B cell (primary cell): ENCODE data around the gene RBKS. TPM values are rescaled to one million over a fixed set of nuclear protein-coding genes. Genes with fewer than 3 reads are reported as not detected.

Experiments
- ATAC-seq: fragments of 200-7000 bp; cut with Tn5 transposase; one replicate; pipeline ENCODE4 v1.10.0; 2021; ENCODE audit warnings: low read depth, mild to moderate bottlenecking, moderate number of reproducible peaks, moderate library complexity
- CTCF ChIA-PET: fragments of 350-600 bp; sonication (Branson Sonifier 250); formaldehyde crosslinking; loops from one replicate; lab custom pipeline; 2021; ENCODE audit warnings: antibody characterized with exemption, inconsistent platforms; lab: Charles Lee
- POLR2A ChIA-PET: fragments of 350-600 bp; sonication (Branson Sonifier 250); formaldehyde crosslinking; loops from one replicate; lab custom pipeline; 2021; ENCODE audit warnings: antibody characterized with exemption; lab: Charles Lee
- DNase-seq: peaks from one replicate; pipeline ENCODE4 v3.0.0; 2013
- H2AFZ ChIP-seq: 2 replicates; pipeline ENCODE4 v1.6.1; 2012; ENCODE audit warnings: mild to moderate bottlenecking, low read depth, low read length; ENCODE audit not compliant: insufficient read depth, poor library complexity, severe bottlenecking
- H3K27ac ChIP-seq, 2 donors: 1 replicate in 1 of 2; 2 replicates in 1 of 2; pipeline ENCODE4 v1.5.1; 2012 to 2013; ENCODE audit warnings: low read length in 2 of 2, mild to moderate bottlenecking in 2 of 2, moderate library complexity in 1 of 2
- H3K27me3 ChIP-seq, 4 experiments: fragments of 200-600 bp in 1 of 4; sonication (generic) in 1 of 4; replicated peaks in 1 of 4; 1 replicate in 2 of 4; 2 replicates in 2 of 4; pipeline versions ENCODE4 v1.6.1 to v1.7.0; 2013 to 2016; ENCODE audit warnings: low read length in 3 of 4, mild to moderate bottlenecking in 2 of 4, mixed read lengths in 1 of 4, moderate library complexity in 1 of 4; ENCODE audit not compliant: insufficient read depth in 4 of 4, control insufficient read depth in 3 of 4; ENCODE audit errors: control extremely low read depth in 1 of 4
- H3K36me3 ChIP-seq, 2 experiments: replicated peaks in 1 of 2; 1 replicate in 1 of 2; 2 replicates in 1 of 2; pipeline versions ENCODE4 v1.6.1 to v1.7.1; 2013; ENCODE audit warnings: low read length in 1 of 2; ENCODE audit not compliant: insufficient read depth in 2 of 2, control insufficient read depth in 1 of 2; ENCODE audit errors: control extremely low read depth in 1 of 2, extremely low read depth in 1 of 2
- H3K4me1 ChIP-seq, 2 donors: fragments of 200-600 bp in 1 of 2; sonication (generic) in 1 of 2; 1 replicate in 1 of 2; 2 replicates in 1 of 2; pipeline versions ENCODE4 v1.5.1 to v1.6.1; 2013 to 2017; ENCODE audit warnings: low read length in 2 of 2; ENCODE audit not compliant: control insufficient read depth in 2 of 2, insufficient read depth in 2 of 2
- H3K4me2 ChIP-seq: replicated peaks from 2 replicates; pipeline ENCODE3; 2012; ENCODE audit warnings: mild to moderate bottlenecking, low read depth, low read length; ENCODE audit not compliant: poor library complexity, severe bottlenecking
- H3K4me3 ChIP-seq, 5 experiments: fragments of 200-600 bp in 1 of 5; sonication (generic) in 1 of 5; 1 replicate in 3 of 5; 2 replicates in 2 of 5; pipeline versions ENCODE4 v1.5.1 to v1.7.0; 2011 to 2016; ENCODE audit warnings: low read length in 4 of 5, mild to moderate bottlenecking in 4 of 5, low read depth in 2 of 5, control low read depth in 1 of 5, moderate library complexity in 1 of 5; ENCODE audit not compliant: insufficient read depth in 1 of 5; ENCODE audit errors: control extremely low read depth in 1 of 5, extremely low read depth in 1 of 5
- H3K79me2 ChIP-seq: fragments of 200-600 bp; sonication (generic); one replicate; pipeline ENCODE4 v1.6.0; 2016; ENCODE audit warnings: low read length; ENCODE audit not compliant: control insufficient read depth, insufficient read depth
- H3K9ac ChIP-seq: fragments of 200-600 bp; sonication (generic); 2 replicates; pipeline ENCODE4 v1.6.1; 2017; ENCODE audit warnings: mild to moderate bottlenecking, low read length, moderate library complexity
- H3K9me3 ChIP-seq, 3 donors: one replicate each; pipeline versions ENCODE4 v1.6.1 to v1.7.1; 2013; ENCODE audit warnings: low read length in 2 of 3; ENCODE audit not compliant: control insufficient read depth in 2 of 3, insufficient read depth in 1 of 3; ENCODE audit errors: control extremely low read depth in 1 of 3
- H4K20me1 ChIP-seq: 2 replicates; pipeline ENCODE4 v1.6.0; 2012; ENCODE audit warnings: mild to moderate bottlenecking, low read length; ENCODE audit not compliant: insufficient read depth, control insufficient read depth, poor library complexity, severe bottlenecking
- H3K27ac Mint-ChIP-seq: one replicate; pipeline ENCODE4 v1.8.0; 2021; ENCODE audit warnings: mixed read lengths
- H3K27me3 Mint-ChIP-seq: one replicate; pipeline ENCODE4 v1.8.0; 2021; ENCODE audit warnings: mixed read lengths
- H3K4me1 Mint-ChIP-seq: one replicate; pipeline ENCODE4 v1.8.0; 2021; ENCODE audit warnings: mixed read lengths
- H3K4me3 Mint-ChIP-seq: one replicate; pipeline ENCODE4 v1.8.0; 2021; ENCODE audit warnings: mixed read lengths
- H3K9me3 Mint-ChIP-seq: one replicate; pipeline ENCODE4 v1.8.0; 2022; ENCODE audit warnings: mixed read lengths; ENCODE audit not compliant: insufficient read depth
- CTCF ChIP-seq: fragments of 200-600 bp; IDR thresholded peaks from one replicate; pipeline ENCODE4 v1.8.0; 2022; ENCODE audit warnings: antibody characterized with exemption, mild to moderate bottlenecking
- EZH2 ChIP-seq: IDR thresholded peaks from 2 replicates; pipeline ENCODE4 v1.6.1; 2012; ENCODE audit warnings: borderline replicate concordance, low read depth, mild to moderate bottlenecking, moderate library complexity, low read length; ENCODE audit not compliant: insufficient read depth, poor library complexity, severe bottlenecking
- WGBS: methylation state at CpG from one replicate; pipeline ENCODE4 v1.1.5; 2013; ENCODE audit warnings: missing lambda C conversion rate; ENCODE audit not compliant: insufficient coverage; 5-methylcytosine and 5-hydroxymethylcytosine counted together
- intact Hi-C: fragments of 100-400 bp; cut with micrococcal nuclease; formaldehyde crosslinking; loops from one replicate; pipeline ENCODE4 v1.10.0; 2022
- polyA plus RNA-seq: library from polyadenylated mRNA; depleted of rRNA; stranded (reverse); fragments of >200 nt; gene quantifications from 2 replicates; pipeline ENCODE4 v1.2.3, GENCODE V29; 2012
- total RNA-seq, 2 donors: library from RNA; stranded (reverse); fragments of 120-200 nt in 1 of 2; gene quantifications; 1 replicate in 1 of 2; 2 replicates in 1 of 2; pipeline versions ENCODE4 v1.2.3 to v1.2.4, GENCODE V29; 2013 to 2022

The RBKS gene
- total and polyA plus RNA-seq, 2 donors (not counting 1 experiment from before 2014, with no cell fraction given), result 6.4 to 9.2 TPM

GRCh38 chr2:27803046-27803445, 87.1 kb downstream of the RBKS start:
- no peaks in the 10 kb centered on the region for H3K9me3 ChIP-seq
- H4K20me1 ChIP-seq, result no peaks in the 10 kb centered on the region
- no peak overlapping the region for H3K27ac ChIP-seq
- no peak overlapping the region for H3K9ac ChIP-seq
- DNase-seq (no peak), ATAC-seq (no peak)
- H3K4me3 ChIP-seq, result no peak overlapping the region
- H3K4me1 ChIP-seq, result no peaks in the 10 kb centered on the region
- Mint-ChIP-seq H3K27me3 (no peaks in the 10 kb centered on the region), H3K4me3 (no peak overlapping the region), H3K4me1 (no peaks in the 10 kb centered on the region), H3K9me3 (no peaks in the 10 kb centered on the region), H3K27ac (no peak overlapping the region)
- intact Hi-C loops, result no loop called here
- H3K36me3 ChIP-seq, result no peaks in the 10 kb centered on the region
- H3K27me3 ChIP-seq, result no peaks in the 10 kb centered on the region
- POLR2A ChIA-PET, result no interaction called here
- no peaks in the 10 kb centered on the region for H3K79me2 ChIP-seq
- CTCF ChIA-PET, result no interaction called here
- WGBS, result 100% methylated on average over 1 of the region's 2 CpGs
- no peak overlapping the region for H3K4me2 ChIP-seq
- TF ChIP-seq EZH2, result no peak
- no peak for TF ChIP-seq CTCF
- no peak overlapping the region for H2AFZ ChIP-seq

- Histone ChIP-seq H3K27me3 (no peaks in the 10 kb centered on the region), H3K36me3 (no peaks in the 10 kb centered on the region), H3K27ac (no peak overlapping the region), H3K79me2 (no peaks in the 10 kb centered on the region), H3K4me3 (no peak overlapping the region), H3K4me1 (no peaks in the 10 kb centered on the region), H4K20me1 (no peaks in the 10 kb centered on the region), H2AFZ (no peak overlapping the region), H3K9me3 (no peaks in the 10 kb centered on the region), H3K4me2 (no peak overlapping the region), H3K9ac (no peak overlapping the region)
- Mint-ChIP-seq H3K4me3 (no peak overlapping the region), H3K27me3 (no peaks in the 10 kb centered on the region), H3K4me1 (no peaks in the 10 kb centered on the region), H3K9me3 (no peaks in the 10 kb centered on the region), H3K27ac (no peak overlapping the region)
- CTCF ChIA-PET, result no interaction called here
- ATAC-seq (no peak), DNase-seq (no peak)
- POLR2A ChIA-PET, result no interaction called here
- 98% methylated on average over 4 of the region's 6 CpGs for WGBS
- intact Hi-C loops, result no loop called here
- TF ChIP-seq EZH2 (no peak), CTCF (no peak)
Observed at GRCh38 chr2:27802547-27802946, 87.6 kb downstream of the RBKS start.
